Measurements from ENCODE around the gene KCMF1. TPM values are rescaled to one million over a fixed set of nuclear protein-coding genes. Genes with fewer than 3 reads are reported as not detected.

Gene KCMF1
- total and polyA plus RNA-seq, 2 of the 13 experiments (the other 11 are each of a cell fraction or from before 2014, with no cell fraction given): 62.1 to 116 TPM

GRCh38 chr2:85096616-85097015, 125.7 kb downstream of the KCMF1 start:
- H3K9ac ChIP-seq (ENCODE audit: insufficient read depth, low read depth, low read length): no peak overlapping the region
- FAIRE-seq (no peak), ATAC-seq (no peak), DNase-seq (ENCODE audit: low spot score) (no peak)
- intact Hi-C loops (cut with micrococcal nuclease; ENCODE audit: unreplicated experiment) (no loop called here), in situ Hi-C loops (cut with HindIII; ENCODE audit: extremely low pct_ligation_motif_present, low pct_unique_long_range_greater_than_20kb) (no loop called here)
- no peaks in the 10 kb centered on the region for H3K4me1 ChIP-seq (ENCODE audit: insufficient read depth, low read length)
- H2AFZ ChIP-seq (ENCODE audit: low read length): no peak overlapping the region
- TF ChIP-seq ZFP36 (IDR thresholded peaks at IDR 0.05; ENCODE audit: borderline replicate concordance, low read depth, low read length, partially characterized antibody) (no peak), NFE2 (CRISPR knock-in tag; IDR thresholded peaks at IDR 0.05) (no peak), PHF21A (CRISPR knock-in tag; IDR thresholded peaks at IDR 0.05) (no peak)
- no peak overlapping the region for H3K4me2 ChIP-seq (ENCODE audit: low read depth, low read length)
- POLR2A ChIA-PET: no interaction called here
- no peaks in the 10 kb centered on the region for H3K9me3 ChIP-seq (ENCODE audit: low read length)
- no peak overlapping the region for H3K27ac ChIP-seq (ENCODE audit: extremely low read length, insufficient read depth, low read length)
- WGBS (ENCODE audit: low lambda C conversion rate): 41% methylated on average over 6 of the region's 6 CpGs
- H3K36me3 ChIP-seq (replicated peaks in 1 of 2; ENCODE audit: control insufficient read depth in 1 of 2, insufficient read depth in 2 of 2, low read length in 2 of 2): no peaks in the 10 kb centered on the region
- no peak overlapping the region for H3K4me3 ChIP-seq (replicated peaks in 1 of 3; ENCODE audit: insufficient read depth in 1 of 3, low read depth in 2 of 3, low read length in 3 of 3)
- no peaks in the 10 kb centered on the region for H3K79me2 ChIP-seq (ENCODE audit: insufficient read depth, low read length)
- CTCF ChIA-PET (ENCODE audit: low intra/inter-chr PET ratio, low total read pairs): no interaction called here
- BruUV-seq (replicated peaks): no TSS peak
- no peaks in the 10 kb centered on the region for H4K20me1 ChIP-seq (ENCODE audit: insufficient read depth, low read length)
- H3K27me3 ChIP-seq (ENCODE audit: control insufficient read depth in 1 of 2, insufficient read depth in 2 of 2, low read length in 2 of 2): no peaks in the 10 kb centered on the region

GRCh38 chr2:85104228-85104627, 133.3 kb downstream of the KCMF1 start:
- DNase-seq (ENCODE audit: low spot score) (no peak), FAIRE-seq (no peak), ATAC-seq (no peak)
- TF ChIP-seq, protein P1, sequence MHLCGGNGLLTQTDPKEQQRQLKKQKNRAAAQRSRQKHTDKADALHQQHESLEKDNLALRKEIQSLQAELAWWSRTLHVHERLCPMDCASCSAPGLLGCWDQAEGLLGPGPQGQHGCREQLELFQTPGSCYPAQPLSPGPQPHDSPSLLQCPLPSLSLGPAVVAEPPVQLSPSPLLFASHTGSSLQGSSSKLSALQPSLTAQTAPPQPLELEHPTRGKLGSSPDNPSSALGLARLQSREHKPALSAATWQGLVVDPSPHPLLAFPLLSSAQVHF (CRISPR knock-in tag; IDR thresholded peaks at IDR 0.05): no peak
- TF ChIP-seq CBX5 (CRISPR knock-in tag; IDR thresholded peaks at IDR 0.05; ENCODE audit: borderline replicate concordance) (no peak), SMARCE1 (IDR thresholded peaks at IDR 0.05; ENCODE audit: borderline replicate concordance) (no peak), GRHL1 (CRISPR knock-in tag; conservative IDR thresholded peaks at IDR 0.05) (no peak), ZNF263 (CRISPR knock-in tag; IDR thresholded peaks at IDR 0.05) (no peak), CBX1 (IDR thresholded peaks at IDR 0.05; ENCODE audit: low read depth) (no peak), ZNF546 (CRISPR knock-in tag; conservative IDR thresholded peaks at IDR 0.05) (no peak), ZNF337 (CRISPR knock-in tag; IDR thresholded peaks at IDR 0.05; ENCODE audit: borderline replicate concordance, low read depth) (no peak)
- no peak overlapping the region for H3K27ac ChIP-seq (ENCODE audit: extremely low read length, insufficient read depth, low read length)
- WGBS (ENCODE audit: low lambda C conversion rate): 88% methylated on average over 1 of the region's 1 CpG
- no peaks in the 10 kb centered on the region for H3K79me2 ChIP-seq (ENCODE audit: insufficient read depth, low read length)
- BruUV-seq (replicated peaks): no TSS peak
- ChIA-PET CTCF (ENCODE audit: low intra/inter-chr PET ratio, low total read pairs) (no interaction called here), POLR2A (no interaction called here)
- no peaks in the 10 kb centered on the region for H3K4me1 ChIP-seq (ENCODE audit: insufficient read depth, low read length)
- H4K20me1 ChIP-seq (ENCODE audit: insufficient read depth, low read length): no peaks in the 10 kb centered on the region
- intact Hi-C loops (cut with micrococcal nuclease; ENCODE audit: unreplicated experiment) (no loop called here), in situ Hi-C loops (cut with HindIII; ENCODE audit: extremely low pct_ligation_motif_present, low pct_unique_long_range_greater_than_20kb) (no loop called here)
- H3K4me3 ChIP-seq (replicated peaks in 1 of 3; ENCODE audit: insufficient read depth in 1 of 3, low read depth in 2 of 3, low read length in 3 of 3): no peak overlapping the region
- no peak overlapping the region for H2AFZ ChIP-seq (ENCODE audit: low read length)
- H3K9ac ChIP-seq (ENCODE audit: insufficient read depth, low read depth, low read length): no peak overlapping the region
- H3K27me3 ChIP-seq (ENCODE audit: control insufficient read depth in 1 of 2, insufficient read depth in 2 of 2, low read length in 2 of 2): peaks cover 0 to 7% of the 10 kb centered on the region in 2 experiments; a peak in 2 of 5 replicates
- H3K4me2 ChIP-seq (ENCODE audit: low read depth, low read length): no peak overlapping the region
- no peaks in the 10 kb centered on the region for H3K9me3 ChIP-seq (ENCODE audit: low read length)
- no peaks in the 10 kb centered on the region for H3K36me3 ChIP-seq (replicated peaks in 1 of 2; ENCODE audit: control insufficient read depth in 1 of 2, insufficient read depth in 2 of 2, low read length in 2 of 2)
